DND-41 (cell line): Measurements from ENCODE around the gene CACNA1E.

ENCODE experiments used
- EZH2 ChIP-seq: IDR thresholded peaks from 3 replicates; pipeline ENCODE4 v1.6.1; 2012; ENCODE audit warnings: borderline replicate concordance, low read depth, mild to moderate bottlenecking, moderate library complexity, low read length, inconsistent platforms; ENCODE audit not compliant: severe bottlenecking
- TF ChIP-seq, protein P1 (sequence below): IDR thresholded peaks from 2 replicates; pipeline ENCODE4 v1.5.1; 2012; ENCODE audit warnings: borderline replicate concordance, low read length, moderate library complexity, mild to moderate bottlenecking; ENCODE audit not compliant: poor library complexity, severe bottlenecking; ENCODE audit errors: extremely low read depth

DNA sequence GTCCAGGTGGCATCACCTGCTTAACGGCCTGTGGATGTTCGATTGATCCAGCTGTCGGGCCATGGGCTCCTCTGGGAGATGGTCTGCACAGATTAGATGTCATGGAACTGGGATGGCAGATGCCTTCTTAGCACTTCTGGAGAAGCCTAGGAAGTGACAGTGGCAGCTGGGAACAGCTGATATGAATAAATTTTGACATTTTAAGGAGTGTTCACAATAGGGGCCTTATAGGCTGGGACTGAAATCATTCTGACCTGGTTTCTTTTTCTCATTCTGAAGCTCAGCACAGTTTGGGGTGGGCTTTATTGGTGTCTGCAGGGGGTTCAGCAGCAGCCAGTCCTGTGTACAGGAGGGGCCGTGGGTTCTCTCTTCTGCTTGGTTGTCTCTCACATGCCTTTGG lies 175.3 kb downstream of the CACNA1E start:
- TF ChIP-seq, protein P1, sequence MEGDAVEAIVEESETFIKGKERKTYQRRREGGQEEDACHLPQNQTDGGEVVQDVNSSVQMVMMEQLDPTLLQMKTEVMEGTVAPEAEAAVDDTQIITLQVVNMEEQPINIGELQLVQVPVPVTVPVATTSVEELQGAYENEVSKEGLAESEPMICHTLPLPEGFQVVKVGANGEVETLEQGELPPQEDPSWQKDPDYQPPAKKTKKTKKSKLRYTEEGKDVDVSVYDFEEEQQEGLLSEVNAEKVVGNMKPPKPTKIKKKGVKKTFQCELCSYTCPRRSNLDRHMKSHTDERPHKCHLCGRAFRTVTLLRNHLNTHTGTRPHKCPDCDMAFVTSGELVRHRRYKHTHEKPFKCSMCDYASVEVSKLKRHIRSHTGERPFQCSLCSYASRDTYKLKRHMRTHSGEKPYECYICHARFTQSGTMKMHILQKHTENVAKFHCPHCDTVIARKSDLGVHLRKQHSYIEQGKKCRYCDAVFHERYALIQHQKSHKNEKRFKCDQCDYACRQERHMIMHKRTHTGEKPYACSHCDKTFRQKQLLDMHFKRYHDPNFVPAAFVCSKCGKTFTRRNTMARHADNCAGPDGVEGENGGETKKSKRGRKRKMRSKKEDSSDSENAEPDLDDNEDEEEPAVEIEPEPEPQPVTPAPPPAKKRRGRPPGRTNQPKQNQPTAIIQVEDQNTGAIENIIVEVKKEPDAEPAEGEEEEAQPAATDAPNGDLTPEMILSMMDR: no peak
- no peak for TF ChIP-seq EZH2
